Common myeloid progenitor, CD34-positive (primary cell): ENCODE data around the gene CDK10. TPM values are rescaled to one million over a fixed set of nuclear protein-coding genes. Genes with fewer than 3 reads are reported as not detected.

Experiments used
- CTCF ChIA-PET: fragments of 350-600 bp; sonication (Branson Sonifier 250); formaldehyde crosslinking; loops from one replicate; lab custom pipeline; 2021; ENCODE audit warnings: antibody characterized with exemption; lab: Charles Lee
- POLR2A ChIA-PET: fragments of 350-600 bp; sonication (Branson Sonifier 250); formaldehyde crosslinking; loops from one replicate; lab custom pipeline; 2021; ENCODE audit warnings: antibody characterized with exemption; lab: Charles Lee
- DNase-seq, 3 donors: peaks; one replicate each; pipeline versions ENCODE4 v3.0.0 to v3.0.0-alpha.2; 2013
- H3K27ac ChIP-seq, 2 experiments: 1 replicate in 1 of 2; 2 replicates in 1 of 2; pipeline ENCODE4 v1.7.0; 2013; ENCODE audit warnings: inconsistent platforms in 2 of 2, low read length in 2 of 2, mild to moderate bottlenecking in 2 of 2, low read depth in 1 of 2, moderate library complexity in 1 of 2; ENCODE audit not compliant: severe bottlenecking in 2 of 2, insufficient read depth in 1 of 2, poor library complexity in 1 of 2
- H3K27me3 ChIP-seq, 5 experiments: replicated peaks in 2 of 5; 1 replicate in 3 of 5; 2 replicates in 2 of 5; pipeline versions ENCODE4 v1.6.1 to v1.7.0; 2013; ENCODE audit warnings: low read length in 4 of 5, mild to moderate bottlenecking in 2 of 5, moderate library complexity in 2 of 5, inconsistent platforms in 1 of 5; ENCODE audit not compliant: insufficient read depth in 5 of 5, control insufficient read depth in 4 of 5
- H3K36me3 ChIP-seq, 4 experiments: 1 replicate in 2 of 4; 2 replicates in 2 of 4; pipeline versions ENCODE4 v1.6.1 to v1.7.0; 2013; ENCODE audit warnings: low read length in 3 of 4, control low read depth in 1 of 4, mild to moderate bottlenecking in 1 of 4; ENCODE audit not compliant: control insufficient read depth in 4 of 4, insufficient read depth in 4 of 4
- H3K4me1 ChIP-seq, 4 experiments: 1 replicate in 3 of 4; 2 replicates in 1 of 4; pipeline versions ENCODE4 v1.6.1 to v1.7.1; 2013; ENCODE audit warnings: low read length in 3 of 4, mild to moderate bottlenecking in 3 of 4, control low read depth in 1 of 4, inconsistent platforms in 1 of 4, moderate library complexity in 1 of 4; ENCODE audit not compliant: control insufficient read depth in 4 of 4, insufficient read depth in 4 of 4; ENCODE audit errors: control extremely low read depth in 1 of 4
- H3K4me3 ChIP-seq, 7 experiments: 1 replicate in 4 of 7; 2 replicates in 3 of 7; pipeline versions ENCODE4 v1.5.1 to v1.7.0; 2013; ENCODE audit warnings: mild to moderate bottlenecking in 7 of 7, low read length in 6 of 7, moderate library complexity in 6 of 7, inconsistent platforms in 2 of 7, low read depth in 2 of 7, control low read depth in 1 of 7; ENCODE audit not compliant: insufficient read depth in 4 of 7, control insufficient read depth in 1 of 7; ENCODE audit errors: extremely low read depth in 1 of 7
- H3K9me3 ChIP-seq, 5 experiments: 1 replicate in 4 of 5; 2 replicates in 1 of 5; pipeline versions ENCODE4 v1.6.1 to v1.7.1; 2013; ENCODE audit warnings: low read length in 4 of 5, mild to moderate bottlenecking in 2 of 5, inconsistent platforms in 1 of 5, low read depth in 1 of 5, moderate library complexity in 1 of 5; ENCODE audit not compliant: control insufficient read depth in 4 of 5, insufficient read depth in 2 of 5; ENCODE audit errors: control extremely low read depth in 1 of 5
- WGBS: methylation state at CpG from one replicate; pipeline ENCODE4 v1.1.5; 2013; ENCODE audit not compliant: insufficient coverage; 5-methylcytosine and 5-hydroxymethylcytosine counted together
- polyA plus RNA-seq: library from polyadenylated mRNA; unstranded; fragments of 120-200 nt; gene quantifications from one replicate; pipeline ENCODE4 v1.2.1, GENCODE V29; 2013

CDK10 gene, protein sequence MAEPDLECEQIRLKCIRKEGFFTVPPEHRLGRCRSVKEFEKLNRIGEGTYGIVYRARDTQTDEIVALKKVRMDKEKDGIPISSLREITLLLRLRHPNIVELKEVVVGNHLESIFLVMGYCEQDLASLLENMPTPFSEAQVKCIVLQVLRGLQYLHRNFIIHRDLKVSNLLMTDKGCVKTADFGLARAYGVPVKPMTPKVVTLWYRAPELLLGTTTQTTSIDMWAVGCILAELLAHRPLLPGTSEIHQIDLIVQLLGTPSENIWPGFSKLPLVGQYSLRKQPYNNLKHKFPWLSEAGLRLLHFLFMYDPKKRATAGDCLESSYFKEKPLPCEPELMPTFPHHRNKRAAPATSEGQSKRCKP
- 54.4 TPM for polyA plus RNA-seq

DNA sequence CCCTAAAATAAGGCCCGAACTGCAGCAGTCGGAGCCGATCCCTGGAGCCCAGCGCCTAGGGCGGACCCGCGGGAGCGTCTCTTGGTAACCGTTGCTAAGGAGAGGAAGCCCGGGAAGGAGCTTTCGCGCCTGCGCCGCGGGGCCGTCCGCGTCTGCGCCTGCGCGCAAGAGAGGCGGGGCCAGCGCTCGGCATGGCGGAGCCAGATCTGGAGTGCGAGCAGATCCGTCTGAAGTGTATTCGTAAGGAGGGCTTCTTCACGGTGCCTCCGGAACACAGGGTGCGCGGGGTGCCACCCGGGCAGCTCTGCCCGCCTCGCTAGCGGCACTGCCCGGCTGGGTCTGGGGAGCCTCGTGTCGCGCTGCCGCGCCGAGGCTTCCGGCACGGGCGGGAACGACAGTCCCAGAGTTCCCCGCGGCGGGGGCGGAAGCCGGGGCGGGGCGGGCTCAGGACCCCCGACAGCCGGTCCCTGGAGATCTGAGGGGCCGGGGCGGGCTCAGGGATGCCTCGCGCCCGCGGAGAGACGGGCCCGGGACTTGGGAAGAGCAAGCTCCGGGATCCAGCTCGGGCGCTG is at the start of gene CDK10:
CDK10 (plus strand) TSS at position 170 of the 572 bp plus-strand sequence; CDS start at position 192, 22 bp downstream.
- DNase-seq: peak; percentile 83 to 89 (median 84)
- H3K4me3 ChIP-seq: peak within 1 kb of the TSS; percentile 64 to 90 (median 77)
- peaks cover 0 to 6% (median 0%) of the 10 kb centered on the region in 5 experiments for H3K9me3 ChIP-seq
- H3K27me3 ChIP-seq: no peaks in the 10 kb centered on the region
- peaks cover 0 to 29% (median 11%) of the 10 kb centered on the region in 4 experiments for H3K36me3 ChIP-seq
- ChIA-PET CTCF (interaction anchor here (2.8 kb wide), 1 partner anchor 13 kb away, joined by 11 read pairs; no protein-coding TSS in a partner anchor), POLR2A (interaction anchor here (0.5 to 1.1 kb wide), 5 partner anchors 8 to 79 kb away, joined by 3 to 6 read pairs (median 4); no protein-coding TSS in a partner anchor)
- peak within 1 kb of the TSS; percentile 15 to 81 for H3K27ac ChIP-seq
- peaks cover 0 to 14% (median 12%) of the 10 kb centered on the region in 4 experiments for H3K4me1 ChIP-seq
- WGBS: under 1% methylated on average over 67 of the region's 67 CpGs

DNA sequence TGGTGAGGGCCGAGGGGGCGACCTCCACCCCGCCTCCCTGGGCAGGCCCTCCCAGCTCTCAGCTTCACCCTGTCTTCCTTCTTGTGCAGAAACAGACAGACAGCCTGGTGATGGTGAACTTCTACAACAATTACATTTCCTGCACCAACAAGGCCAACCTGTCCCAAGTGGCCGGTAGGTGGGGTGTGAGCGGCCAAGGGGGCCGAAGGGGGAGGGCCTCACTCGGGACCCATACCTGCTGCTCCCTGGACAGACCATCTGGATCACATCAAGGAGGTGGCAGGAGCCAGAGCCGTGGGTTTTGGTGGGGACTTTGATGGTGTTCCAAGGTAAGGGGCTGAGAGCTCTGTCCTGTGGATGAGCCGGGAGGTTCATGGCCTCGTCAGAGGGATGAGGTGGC is 49.1 kb upstream of the CDK10 start:
- CTCF ChIA-PET: no interaction called here
- WGBS: 95% methylated on average over 9 of the region's 10 CpGs
- DNase-seq: no peak
- H3K4me3 ChIP-seq: no peak overlapping the region
- peaks cover 0 to 6% (median 2%) of the 10 kb centered on the region in 4 experiments for H3K4me1 ChIP-seq
- peaks cover 0 to 5% (median 0%) of the 10 kb centered on the region in 5 experiments for H3K9me3 ChIP-seq
- H3K27me3 ChIP-seq: no peaks in the 10 kb centered on the region
- no peaks in the 10 kb centered on the region for H3K36me3 ChIP-seq
- no peak overlapping the region for H3K27ac ChIP-seq
- POLR2A ChIA-PET: no interaction called here

DNA sequence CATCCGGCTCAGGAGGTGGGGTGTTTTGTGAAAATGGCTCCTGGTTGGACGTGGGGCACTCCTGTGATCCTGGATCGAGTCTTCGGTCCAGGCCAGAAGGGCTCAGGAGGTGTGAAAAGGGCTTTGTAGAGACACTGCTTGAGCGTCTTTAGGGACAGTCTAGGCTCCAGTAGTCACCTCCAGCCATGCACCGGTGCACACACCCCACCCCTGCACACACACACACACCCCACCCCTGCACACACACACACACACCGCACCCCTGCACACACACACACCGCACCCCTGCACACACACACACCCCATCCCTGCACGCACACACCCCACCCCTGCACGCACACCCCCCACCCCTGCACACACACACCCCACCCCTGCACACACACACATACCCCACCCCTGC is 48.0 kb upstream of the CDK10 start:
- ChIA-PET POLR2A (no interaction called here), CTCF (no interaction called here)
- 90% methylated on average over 4 of the region's 10 CpGs for WGBS

DNA sequence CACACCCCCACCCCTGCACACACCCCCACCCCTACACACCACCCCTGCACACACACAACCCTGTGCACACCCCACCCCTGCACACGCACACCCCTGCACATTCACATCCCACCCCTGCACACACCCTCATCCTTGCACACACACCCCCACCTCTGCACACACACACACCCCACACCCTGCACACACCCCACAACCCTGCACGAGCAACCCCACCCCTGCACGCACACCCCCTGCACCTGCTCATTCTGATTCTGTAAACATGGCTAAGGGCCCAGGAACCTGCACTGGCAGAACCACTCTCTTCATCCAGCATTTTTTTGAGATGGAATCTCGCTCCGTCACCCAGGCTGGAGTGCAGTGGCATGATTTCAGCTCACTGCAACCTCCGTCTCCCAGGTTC is 47.1 kb upstream of the CDK10 start:
- WGBS: 100% methylated on average over 3 of the region's 6 CpGs
- Histone ChIP-seq H3K9me3 (peaks cover 0 to 4% (median 0%) of the 10 kb centered on the region in 5 experiments), H3K27me3 (no peaks in the 10 kb centered on the region), H3K36me3 (peaks cover 0 to 4% (median 4%) of the 10 kb centered on the region in 4 experiments), H3K4me3 (no peak overlapping the region), H3K4me1 (peaks cover 0 to 6% (median 2%) of the 10 kb centered on the region in 4 experiments), H3K27ac (no peak overlapping the region)
- DNase-seq: no peak
- CTCF ChIA-PET: interaction anchor here (0.6 to 1.3 kb wide), 3 partner anchors 10 to 55 kb away, joined by 3 read pairs; no protein-coding TSS in a partner anchor
- POLR2A ChIA-PET: no interaction called here

More for the DNA sequence above, 48.0 kb upstream of the CDK10 start:
- Histone ChIP-seq H3K9me3 (peaks cover 0 to 5% (median 0%) of the 10 kb centered on the region in 5 experiments), H3K27ac (no peak overlapping the region), H3K27me3 (no peaks in the 10 kb centered on the region), H3K36me3 (no peaks in the 10 kb centered on the region), H3K4me3 (no peak overlapping the region), H3K4me1 (peaks cover 0 to 6% (median 2%) of the 10 kb centered on the region in 4 experiments)
- DNase-seq: no peak

DNA sequence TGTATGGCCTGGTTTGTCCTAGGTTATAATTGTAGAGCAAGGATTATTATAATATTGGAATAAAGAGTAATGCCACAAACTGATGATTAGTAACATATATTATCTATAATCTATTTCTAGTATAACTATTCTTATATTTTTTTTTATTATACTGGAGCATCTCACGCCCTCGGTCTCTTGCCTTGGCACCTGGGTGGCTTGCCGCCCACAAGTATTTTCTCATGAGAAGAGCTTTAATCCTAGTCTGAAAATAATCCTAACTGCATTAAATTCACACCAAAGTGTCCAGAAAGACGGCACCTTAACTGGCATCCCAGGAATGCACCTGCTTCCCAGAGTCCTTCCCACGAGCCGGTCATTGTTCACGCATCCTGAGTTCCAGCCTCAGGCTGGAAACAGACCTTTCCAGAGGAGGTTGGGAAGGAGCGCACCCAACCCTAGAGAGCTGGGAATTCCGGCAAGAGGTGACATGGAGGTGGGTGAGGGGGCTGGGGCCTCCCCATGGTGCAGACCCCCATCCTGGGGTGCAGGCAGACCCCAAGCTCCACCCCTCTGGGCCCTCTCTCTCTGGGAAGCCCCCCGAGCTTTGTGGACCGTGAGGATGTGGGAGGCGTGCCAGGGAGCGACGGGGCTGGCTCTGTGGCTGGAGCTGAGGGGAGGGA is 44.9 kb upstream of the CDK10 start:
- peaks cover 0 to 6% (median 2%) of the 10 kb centered on the region in 4 experiments for H3K4me1 ChIP-seq
- no peaks in the 10 kb centered on the region for H3K9me3 ChIP-seq
- CTCF ChIA-PET: interaction anchor here (1.1 kb wide), 1 partner anchor 306 kb away, joined by 3 read pairs; no protein-coding TSS in a partner anchor
- DNase-seq: no peak
- POLR2A ChIA-PET: no interaction called here
- no peak overlapping the region for H3K27ac ChIP-seq
- no peaks in the 10 kb centered on the region for H3K27me3 ChIP-seq
- H3K4me3 ChIP-seq: peak overlapping the region in 2 of 7 experiments; percentile 58 to 71
- WGBS: 60% methylated on average over 5 of the region's 14 CpGs
- H3K36me3 ChIP-seq: peaks cover 0 to 26% (median 21%) of the 10 kb centered on the region in 4 experiments

DNA sequence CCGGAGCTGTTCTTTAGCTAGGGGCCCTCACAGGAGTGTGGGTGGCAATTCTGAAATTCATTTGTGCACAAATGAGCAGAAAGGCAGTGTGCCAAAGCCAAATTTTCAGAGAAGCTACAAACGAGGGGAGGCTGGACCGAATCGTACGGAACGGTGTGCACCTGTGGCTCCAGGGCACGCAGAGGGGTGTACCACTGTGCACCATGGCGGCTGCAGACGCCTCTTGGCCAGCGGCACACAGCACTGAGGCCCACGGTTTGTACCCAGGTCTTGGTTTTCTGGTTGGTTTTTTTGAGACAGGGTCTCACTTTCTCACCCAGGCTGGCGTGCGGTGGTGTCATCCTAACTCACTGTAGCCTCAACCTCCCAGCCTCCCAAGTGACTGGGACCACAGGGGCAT is 43.9 kb upstream of the CDK10 start:
- H3K4me1 ChIP-seq: peaks cover 0 to 6% (median 2%) of the 10 kb centered on the region in 4 experiments
- WGBS: 90% methylated on average over 11 of the region's 13 CpGs
- ChIA-PET POLR2A (interaction anchor here (1.1 kb wide), 1 partner anchor 44 kb away, joined by 3 read pairs; the partner anchor contains the start of gene CDK10), CTCF (no interaction called here)
- peaks cover 4 to 34% (median 25%) of the 10 kb centered on the region in 4 experiments for H3K36me3 ChIP-seq
- H3K9me3 ChIP-seq: peaks cover 0 to 3% (median 0%) of the 10 kb centered on the region in 5 experiments
- no peak overlapping the region for H3K4me3 ChIP-seq
- DNase-seq: no peak
- H3K27ac ChIP-seq: no peak overlapping the region
- H3K27me3 ChIP-seq: no peaks in the 10 kb centered on the region
